HG03442 (cell line): ENCODE measurements around the gene C8A.

ENCODE experiments used
- ATAC-seq: cut with Tn5 transposase; IDR thresholded peaks from one replicate; pipeline ENCODE4 v1.9.1; 2021; ENCODE audit warnings: mild to moderate bottlenecking, moderate library complexity; ENCODE audit not compliant: unreplicated experiment

Gene C8A

DNA sequence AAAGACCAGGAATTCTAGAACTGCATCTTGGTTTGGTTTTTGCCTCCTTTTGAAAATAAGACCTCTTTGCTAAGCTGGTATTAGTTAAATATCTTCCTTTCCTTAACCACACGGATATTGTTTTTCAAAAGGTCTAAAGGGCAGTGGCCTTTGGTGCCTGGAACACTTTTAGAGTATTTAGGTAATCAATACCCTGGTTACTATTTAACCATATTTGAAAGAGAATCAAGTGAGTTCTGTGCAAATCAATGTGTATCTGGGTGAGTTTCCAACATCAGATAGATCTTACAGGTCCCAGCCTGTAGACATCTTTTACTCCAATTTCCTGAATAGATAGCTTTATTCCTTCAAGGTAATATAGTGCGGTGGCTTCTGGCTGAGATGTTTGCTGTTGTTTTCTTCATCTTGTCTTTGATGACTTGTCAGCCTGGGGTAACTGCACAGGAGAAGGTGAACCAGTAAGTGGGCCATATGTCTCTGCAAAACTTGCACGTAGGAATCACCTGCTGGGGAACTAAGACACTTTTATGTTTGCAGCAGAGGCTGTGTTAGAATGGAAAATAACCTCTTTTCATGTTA, at the start of gene C8A:
C8A (plus strand) TSS at position 277 of the 579 bp plus-strand sequence; CDS start at position 382, 105 bp downstream.
- ATAC-seq: no peak

DNA sequence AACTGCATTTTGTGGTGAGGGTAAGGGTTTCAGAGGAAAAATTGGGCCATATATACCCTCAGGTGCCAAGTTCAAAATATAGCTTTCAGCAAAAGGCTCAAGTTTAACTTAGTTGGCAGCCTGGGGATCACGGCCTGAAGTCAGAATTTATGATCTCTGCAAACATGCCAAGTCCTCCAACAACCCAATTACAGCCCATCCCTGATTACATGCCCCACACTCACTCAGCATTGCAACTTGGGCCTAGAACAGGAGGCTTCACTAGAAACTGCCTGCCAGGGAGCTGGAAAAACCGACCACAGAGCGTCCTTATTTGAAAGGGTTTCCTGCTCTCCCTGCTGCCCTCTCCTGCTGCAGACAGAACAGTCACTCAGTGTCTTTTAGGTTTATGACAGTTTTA, 47.8 kb upstream of the C8A start:
- no peak for ATAC-seq

DNA sequence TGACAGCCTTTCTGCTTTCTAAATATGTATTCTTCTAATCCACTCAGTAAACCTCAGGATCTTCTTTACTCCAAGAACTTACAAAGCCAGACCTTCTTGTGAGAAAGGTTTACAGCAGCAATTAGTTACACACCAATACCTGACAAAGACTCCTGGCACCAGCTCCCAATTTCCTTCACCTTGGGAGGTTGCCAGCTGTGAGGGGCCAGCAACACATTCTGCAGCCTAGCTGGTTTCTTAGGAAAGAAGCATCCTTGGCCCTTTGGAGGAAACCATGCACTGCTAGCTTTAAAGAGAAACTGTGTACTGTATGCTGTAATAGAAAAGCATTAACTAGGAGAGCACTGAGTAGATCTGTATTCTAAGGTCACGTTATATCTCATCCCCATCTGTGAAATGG, 46.2 kb upstream of the C8A start:
- no peak for ATAC-seq

DNA sequence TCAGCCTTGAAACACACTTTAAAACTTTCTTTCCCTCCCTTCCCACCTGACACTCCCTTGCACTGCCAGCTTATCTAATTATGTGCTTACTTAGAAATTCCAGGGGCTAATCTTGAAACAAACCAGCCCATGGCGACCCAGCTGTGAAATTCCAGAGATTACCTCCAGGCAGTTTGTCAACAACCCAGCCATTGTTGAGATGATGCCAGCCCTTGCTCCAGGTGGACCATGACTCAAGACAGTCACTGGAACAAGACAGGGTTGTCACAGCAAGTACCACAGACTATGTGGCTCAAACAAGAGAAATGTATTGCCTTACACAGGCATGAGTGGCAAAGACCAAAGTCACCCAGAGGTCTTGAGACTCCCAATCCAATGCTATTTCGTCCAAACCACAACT, 43.3 kb upstream of the C8A start:
- no peak for ATAC-seq

DNA sequence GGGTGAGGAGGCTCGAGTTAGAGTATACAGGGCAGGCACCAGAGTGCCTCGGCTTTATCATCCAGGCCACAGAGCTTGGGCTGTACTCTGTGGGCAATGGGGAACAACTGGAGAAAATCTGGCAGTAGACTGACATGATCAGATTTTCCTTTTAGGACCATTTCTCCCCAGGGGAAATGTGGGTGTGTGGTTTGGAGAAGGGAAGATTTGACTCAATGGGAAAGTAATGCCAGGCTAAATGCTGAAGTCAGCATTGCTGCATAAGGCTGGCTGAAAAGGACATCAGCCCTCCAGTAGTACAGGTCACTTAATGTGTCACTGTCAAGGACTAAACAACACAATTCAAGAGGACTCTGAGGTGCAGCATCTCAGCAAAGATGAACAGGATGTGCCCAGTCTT, 40.4 kb upstream of the C8A start:
- ATAC-seq: no peak

DNA sequence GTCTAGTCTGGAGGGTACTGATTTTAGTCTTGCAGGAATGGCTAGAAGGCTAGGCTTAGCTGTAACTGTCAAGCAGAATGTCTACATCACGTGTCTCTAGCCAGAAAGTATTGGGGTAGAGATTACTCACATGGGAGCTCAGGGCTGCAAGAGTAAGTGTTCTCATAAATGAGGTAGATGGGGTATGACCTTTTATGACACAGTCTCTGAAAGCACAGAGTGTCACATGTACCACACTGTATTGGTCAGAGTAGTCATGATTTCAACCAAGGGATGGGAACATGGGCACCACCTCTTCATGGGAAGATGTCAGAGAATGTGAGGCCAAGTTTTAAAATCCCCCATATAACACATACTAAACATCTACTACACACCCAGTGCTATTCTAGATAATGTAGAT, 38.3 kb upstream of the C8A start:
- no peak for ATAC-seq

DNA sequence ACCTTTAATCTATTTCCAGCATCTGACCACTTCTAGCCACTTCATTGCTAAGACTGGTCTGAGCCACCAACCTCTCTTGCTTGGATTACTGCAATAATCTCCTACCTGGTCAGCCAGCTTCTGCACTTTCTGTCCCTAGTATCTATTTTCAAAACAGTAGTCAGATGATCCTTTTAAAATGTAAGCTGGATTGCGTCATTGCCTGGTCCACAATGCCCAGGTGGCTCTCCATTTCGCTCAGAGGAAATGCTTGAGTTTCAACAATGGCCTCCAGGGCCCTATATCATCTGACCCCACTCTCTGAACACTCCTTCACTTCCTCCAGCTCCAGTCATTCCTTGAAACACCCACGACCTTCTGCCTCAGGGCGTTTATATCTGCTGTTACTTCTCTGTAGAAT, 37.7 kb upstream of the C8A start:
- ATAC-seq: peak; percentile 67

DNA sequence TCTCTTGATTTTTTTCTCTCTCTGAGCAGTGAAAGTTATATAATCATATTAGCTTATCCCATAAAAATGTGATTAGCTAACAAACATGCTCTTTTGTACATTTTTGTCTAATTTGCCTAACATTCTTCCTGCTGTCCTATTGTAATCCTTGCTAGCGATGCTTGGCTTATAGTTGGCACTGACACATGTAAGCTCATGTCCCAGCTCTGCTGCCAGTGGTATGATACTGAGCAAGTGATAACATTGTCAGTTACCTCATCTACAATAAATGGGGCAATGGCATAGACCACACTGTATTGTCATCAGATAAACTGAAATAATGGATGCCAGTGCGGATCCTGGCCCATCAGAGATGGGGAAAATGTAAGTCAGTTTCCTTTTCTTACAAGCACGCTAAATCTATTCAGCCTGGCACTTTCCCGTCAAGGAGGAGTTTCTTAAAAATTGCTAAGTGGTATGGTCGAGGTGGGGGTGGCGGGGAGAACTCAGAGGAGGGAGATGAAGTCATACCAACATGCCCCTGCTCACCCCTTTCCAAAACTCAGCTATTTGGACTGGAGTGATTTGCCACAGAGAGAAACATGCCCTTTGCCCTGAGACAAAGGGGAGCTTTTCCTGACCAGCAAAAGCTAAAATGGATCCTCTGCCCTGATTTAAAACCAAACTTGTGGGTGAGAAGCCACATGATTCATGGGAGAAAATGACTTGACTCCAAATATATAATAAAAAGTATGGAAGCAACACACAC, 36.7 kb upstream of the C8A start:
- ATAC-seq: no peak

DNA sequence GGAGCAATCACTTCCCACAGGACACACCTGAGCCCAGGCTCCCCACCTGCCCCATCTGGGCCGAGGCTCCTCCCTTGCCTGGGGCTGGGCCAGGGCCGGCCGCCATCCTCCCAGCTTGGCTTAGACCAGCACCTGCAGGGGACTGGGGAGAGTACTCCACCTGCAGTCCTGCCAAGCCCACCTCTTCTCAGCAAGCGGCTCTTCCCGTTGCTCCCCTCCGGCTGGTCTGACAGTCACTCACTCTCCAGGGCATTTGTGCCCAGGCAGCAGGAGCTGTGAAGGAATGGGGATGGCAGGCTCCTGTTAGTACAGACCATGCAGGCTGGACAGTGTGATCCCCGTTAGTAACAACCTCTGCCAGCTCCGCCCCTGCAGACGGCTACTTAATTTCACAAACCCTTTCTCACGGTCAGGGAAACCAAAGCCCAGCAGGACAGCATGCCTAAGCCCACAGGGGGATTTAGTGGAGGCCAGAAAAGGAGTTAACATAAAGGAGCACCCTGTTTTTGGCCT, 35.2 kb upstream of the C8A start, which contains the start of gene FYB2:
FYB2 (minus strand) TSS at position 18 of the 513 bp plus-strand sequence. CDS start 114 bp downstream, outside the sequence.
- ATAC-seq: no peak

DNA sequence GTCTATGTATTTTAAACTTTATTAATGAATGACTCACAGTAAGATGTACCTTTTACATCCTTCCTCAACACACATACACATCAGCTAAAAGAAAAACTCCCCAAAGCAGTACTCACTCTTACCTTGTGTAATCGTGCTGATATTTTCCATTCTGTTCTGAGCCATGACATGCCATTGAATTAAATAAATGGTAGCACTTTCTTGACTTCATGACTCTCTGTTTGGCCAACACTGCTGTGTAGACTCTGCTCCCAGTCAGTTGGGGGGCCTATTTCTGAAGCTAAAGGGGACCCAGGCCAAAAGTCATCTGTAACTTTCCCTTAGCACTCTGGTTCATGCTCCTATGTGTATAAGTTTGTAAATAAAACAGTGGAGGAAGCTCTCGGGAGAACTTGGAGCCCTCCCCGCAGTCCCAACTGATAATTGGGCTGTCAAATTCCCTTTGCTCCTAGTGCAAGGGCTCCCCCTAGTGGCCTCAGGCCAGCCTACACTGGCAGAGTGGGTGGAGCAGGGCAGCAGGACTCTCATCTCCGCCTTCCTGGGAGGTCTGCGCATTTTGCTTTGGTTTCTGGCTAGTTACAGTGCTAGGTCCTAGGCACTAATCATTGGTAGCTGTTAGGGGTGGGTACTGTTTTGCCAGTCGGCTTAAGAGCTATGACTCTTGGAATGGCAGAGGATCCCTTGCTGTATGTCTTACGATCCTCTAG, 33.7 kb upstream of the C8A start:
- peak; percentile 75 for ATAC-seq

DNA sequence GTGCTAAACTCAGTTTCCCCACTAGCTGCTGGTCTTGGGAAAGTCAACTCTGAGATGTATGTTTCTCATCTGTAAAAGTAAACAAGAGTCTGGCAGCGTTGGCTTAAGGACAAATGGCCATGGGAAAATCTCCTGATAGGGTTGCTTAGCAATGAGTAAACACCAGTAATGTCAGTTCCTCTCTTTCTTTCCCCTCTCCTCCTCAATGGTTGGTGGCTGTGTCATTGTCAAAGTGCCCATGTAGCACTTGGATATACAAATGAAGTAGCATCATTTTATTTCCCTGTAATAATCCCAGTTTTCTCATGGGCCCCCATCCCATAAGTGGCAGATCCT, 33.2 kb upstream of the C8A start:
- no peak for ATAC-seq

DNA sequence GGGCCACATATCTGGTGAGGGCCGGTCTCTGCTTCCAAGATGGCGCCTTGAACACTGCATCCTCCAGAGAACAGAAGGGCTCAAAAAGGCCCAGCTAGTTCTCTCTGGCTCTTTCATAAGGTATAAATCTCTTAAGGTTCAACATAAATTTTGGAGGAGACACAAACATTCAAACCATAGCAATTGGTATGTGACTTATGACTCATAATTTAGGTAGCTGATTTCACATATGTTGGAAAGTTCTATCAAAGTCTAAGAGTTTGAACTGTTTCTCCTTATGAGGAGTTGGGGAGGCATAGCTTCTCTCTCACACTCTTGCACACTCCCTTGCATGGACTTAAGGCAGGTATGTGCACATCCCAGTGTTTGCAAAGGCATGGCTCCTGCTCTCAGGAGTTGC, 30.3 kb upstream of the C8A start:
- no peak for ATAC-seq

DNA sequence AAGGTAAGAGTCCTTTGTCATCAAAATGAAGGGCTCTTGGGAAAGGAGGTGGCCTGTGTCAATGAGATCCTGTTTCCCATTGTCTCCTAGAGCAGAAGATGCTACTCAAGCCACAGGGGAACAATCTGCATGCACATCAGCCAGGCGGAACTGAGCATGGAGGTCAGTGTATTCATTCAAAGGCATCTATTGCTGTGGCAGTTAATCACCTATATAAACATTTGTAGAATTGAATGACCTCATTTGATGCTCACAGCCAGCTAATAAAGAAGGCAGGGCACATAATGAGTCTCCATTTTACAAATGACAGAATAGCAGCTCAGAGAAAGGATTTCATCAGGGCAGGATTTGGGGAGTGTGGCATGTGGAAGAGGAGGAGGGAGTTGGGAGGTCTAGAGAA, 29.7 kb upstream of the C8A start:
- no peak for ATAC-seq

DNA sequence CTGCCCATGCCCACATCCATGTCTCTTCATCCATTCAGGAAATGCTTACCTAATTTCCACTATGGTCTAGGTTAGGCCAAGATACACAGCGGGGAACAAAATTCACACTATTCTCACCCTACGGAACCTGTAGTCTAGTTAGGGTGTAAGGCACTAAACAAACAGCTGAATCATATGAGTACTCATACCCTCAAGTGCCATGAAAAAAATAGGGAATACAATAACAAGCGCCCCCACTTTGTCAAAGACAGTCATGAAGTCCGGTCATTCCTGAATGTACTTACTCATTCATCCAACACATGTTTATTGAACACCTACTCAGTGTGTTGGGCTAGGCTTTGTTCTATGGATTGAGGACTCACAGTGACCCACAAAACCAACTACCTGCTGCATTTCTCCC, 29.2 kb upstream of the C8A start:
- ATAC-seq: no peak

DNA sequence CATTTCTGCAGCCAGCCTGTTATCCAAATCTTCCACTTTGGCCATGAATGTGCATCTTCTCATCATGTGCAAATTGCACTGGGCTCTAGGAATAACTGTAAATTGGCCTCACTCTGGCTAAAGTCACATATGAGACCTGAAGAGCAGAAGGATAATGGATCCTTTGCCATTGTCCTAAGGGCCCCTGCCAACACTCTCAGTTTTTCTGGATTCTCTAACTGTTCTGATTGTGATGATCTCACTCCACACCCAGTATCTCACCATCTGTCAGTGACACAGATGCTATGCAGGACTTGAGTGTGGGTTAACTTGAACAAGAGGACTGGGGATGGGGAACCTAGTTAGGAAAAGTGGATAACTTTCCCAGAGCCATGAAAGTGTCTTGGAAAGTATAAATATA, 26.9 kb upstream of the C8A start:
- ATAC-seq: no peak

DNA sequence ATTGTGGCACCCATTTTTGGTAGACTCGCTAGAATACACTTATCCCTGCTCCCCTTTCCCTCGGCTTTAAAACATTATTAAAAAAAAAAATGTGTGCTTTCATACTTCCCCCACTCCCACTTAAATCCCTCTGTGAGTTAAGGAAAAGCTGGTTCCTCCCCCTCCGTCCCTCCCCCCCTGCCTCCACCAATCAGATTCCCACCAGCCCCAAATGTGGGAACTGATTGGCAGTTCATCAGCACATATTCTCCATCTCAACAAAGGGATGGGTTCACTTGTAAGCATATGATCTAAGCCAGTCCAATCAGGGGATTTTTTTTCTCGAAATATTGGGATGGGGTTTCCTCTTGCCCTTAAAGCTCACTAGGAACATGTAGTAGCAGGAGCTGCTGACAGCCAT, 24.5 kb upstream of the C8A start:
- no peak for ATAC-seq

DNA sequence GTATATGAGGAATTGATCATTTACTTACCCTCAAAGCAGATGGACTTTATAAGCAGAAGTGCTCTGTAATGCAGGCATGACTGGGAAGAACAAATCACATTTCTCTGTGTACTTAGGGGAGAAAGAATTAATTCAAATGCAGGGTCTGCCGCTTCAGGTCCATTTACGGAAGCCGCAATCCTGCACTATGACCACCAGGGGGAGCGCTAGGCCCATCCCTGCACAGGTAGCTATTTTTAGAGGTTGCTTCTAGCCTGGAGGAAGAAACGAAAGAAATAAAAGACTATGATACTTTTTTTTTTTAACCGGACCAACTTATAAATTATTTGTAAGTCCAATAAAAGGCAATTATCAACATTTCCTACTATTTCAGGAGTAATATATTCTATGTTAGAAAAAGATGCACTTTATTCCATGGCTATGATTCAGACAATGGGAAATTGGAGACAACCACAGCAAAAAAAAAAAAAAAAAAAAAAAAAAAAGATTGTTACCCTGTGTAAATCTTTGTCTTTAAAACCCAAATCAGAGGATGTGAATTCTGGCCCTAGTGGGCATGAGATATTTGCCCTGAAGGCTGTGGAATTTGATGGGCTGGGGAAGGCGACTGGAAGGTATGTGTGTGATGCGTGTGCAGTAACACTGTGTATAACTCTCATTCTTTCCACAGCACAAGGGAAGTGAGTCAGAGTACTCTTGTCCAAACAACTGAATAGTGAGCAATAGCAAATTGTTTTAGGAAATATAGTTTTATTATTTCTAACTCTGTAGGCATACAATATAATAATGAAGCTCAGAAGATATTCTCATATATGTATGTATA, 22.5 kb upstream of the C8A start:
- peak; percentile 71 for ATAC-seq

DNA sequence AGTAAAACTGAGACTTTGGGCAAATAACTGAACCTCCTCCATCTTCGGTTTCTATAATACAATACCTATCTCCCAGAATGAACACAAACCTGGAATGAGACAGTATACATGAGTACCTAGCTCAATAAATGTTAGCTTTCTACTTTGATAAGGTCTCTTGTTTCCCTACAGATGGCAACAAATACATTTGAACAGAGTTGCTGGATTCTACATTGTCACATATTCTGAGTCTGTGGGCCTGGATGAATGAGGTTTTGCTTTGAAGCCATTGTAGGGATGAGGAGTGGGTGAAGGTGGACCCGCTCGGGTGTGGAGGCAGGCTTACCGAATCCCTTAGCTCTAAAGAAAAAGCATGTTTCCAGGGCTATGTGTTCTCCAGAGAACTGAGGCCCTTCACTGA, 21.5 kb upstream of the C8A start:
- no peak for ATAC-seq

DNA sequence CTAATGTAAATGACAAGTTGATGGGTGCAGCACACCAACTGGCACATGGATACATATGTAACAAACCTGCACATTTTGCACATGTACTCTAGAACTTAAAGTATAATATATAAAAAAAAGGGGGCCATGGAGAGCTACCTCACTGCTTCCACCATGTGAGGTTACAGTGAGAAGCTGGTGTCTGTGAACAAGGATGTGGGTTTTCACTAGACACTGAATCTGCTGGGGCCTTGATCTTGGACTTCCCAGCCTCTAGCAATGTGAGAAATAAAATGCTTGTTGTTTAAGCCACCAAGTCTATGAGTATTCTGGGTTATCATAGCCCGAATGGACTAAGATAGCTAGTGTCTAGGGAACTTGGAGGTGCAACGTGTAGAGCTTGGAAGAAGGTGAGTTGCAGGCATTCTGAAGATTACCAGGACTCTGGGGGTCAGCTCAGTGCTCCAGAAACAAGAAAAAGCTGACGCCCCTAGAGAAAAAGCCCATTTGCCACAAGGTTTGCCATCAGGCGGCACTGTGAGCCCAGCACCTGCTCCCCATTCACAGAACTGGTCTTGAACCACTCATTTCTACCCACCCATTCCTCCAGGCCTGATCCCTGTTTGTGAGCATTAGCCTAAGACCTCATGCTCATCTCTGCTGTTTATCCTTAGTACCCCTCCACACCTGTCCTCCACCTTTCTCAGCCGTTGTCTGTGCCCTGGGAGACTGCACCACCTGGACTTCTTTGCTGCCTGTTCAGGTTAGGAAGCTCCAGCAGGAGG, 20.3 kb upstream of the C8A start:
- ATAC-seq: no peak

DNA sequence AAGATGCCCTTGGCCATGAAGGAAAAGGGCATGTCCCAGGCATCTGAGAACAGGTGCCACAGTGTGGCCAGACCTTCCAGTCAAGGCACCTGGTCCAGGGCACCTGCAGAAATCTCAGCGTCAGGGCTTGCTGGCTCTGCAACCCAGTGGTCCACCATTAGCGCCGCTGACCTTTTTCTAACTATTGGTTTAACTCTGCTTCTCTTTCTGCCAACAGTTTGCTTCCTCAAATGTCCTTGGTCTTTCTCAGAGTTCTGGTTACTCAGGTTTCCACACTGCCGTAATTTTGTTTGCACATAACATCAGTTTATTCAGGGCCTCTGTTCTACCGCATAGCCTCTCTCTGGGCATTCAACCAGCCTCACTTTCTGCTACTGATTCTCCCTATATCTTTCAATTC, 18.9 kb upstream of the C8A start:
- ATAC-seq: no peak
